GM12873 (cell line): ENCODE measurements around the gene PRR5L.
A peak's percentile ranks its signal among the peaks of the same experiment; 100 is the strongest.

Experiments used
- TF ChIP-seq, protein P1 (sequence below): IDR thresholded peaks from 2 replicates; pipeline ENCODE4 v1.5.1; 2012; ENCODE audit warnings: low read depth, mild to moderate bottlenecking, moderate library complexity, low read length, control low read depth; ENCODE audit not compliant: insufficient read depth; ENCODE audit errors: missing control alignments

PRR5L gene

DNA sequence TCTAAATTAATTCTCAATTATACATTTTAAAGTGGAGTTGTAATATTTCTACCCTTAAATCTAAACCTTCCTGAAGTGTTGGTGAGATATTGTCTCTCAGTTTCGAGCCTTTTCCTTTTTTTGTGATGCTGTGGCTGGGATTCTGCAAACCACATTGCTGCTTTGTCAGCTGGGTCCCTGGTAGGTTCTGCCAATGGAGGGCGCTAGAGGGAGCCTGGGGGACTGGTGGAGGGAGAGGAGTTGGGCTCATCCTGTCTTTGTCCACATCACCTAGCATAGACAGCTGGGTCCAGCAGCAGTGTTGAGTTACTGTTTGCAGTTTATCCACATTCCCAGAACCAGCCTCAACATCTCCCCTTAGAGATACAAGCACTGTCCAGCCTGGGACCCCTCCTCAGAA is 173.0 kb downstream of the PRR5L start:
- TF ChIP-seq, protein P1, sequence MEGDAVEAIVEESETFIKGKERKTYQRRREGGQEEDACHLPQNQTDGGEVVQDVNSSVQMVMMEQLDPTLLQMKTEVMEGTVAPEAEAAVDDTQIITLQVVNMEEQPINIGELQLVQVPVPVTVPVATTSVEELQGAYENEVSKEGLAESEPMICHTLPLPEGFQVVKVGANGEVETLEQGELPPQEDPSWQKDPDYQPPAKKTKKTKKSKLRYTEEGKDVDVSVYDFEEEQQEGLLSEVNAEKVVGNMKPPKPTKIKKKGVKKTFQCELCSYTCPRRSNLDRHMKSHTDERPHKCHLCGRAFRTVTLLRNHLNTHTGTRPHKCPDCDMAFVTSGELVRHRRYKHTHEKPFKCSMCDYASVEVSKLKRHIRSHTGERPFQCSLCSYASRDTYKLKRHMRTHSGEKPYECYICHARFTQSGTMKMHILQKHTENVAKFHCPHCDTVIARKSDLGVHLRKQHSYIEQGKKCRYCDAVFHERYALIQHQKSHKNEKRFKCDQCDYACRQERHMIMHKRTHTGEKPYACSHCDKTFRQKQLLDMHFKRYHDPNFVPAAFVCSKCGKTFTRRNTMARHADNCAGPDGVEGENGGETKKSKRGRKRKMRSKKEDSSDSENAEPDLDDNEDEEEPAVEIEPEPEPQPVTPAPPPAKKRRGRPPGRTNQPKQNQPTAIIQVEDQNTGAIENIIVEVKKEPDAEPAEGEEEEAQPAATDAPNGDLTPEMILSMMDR: peak; percentile 55

DNA sequence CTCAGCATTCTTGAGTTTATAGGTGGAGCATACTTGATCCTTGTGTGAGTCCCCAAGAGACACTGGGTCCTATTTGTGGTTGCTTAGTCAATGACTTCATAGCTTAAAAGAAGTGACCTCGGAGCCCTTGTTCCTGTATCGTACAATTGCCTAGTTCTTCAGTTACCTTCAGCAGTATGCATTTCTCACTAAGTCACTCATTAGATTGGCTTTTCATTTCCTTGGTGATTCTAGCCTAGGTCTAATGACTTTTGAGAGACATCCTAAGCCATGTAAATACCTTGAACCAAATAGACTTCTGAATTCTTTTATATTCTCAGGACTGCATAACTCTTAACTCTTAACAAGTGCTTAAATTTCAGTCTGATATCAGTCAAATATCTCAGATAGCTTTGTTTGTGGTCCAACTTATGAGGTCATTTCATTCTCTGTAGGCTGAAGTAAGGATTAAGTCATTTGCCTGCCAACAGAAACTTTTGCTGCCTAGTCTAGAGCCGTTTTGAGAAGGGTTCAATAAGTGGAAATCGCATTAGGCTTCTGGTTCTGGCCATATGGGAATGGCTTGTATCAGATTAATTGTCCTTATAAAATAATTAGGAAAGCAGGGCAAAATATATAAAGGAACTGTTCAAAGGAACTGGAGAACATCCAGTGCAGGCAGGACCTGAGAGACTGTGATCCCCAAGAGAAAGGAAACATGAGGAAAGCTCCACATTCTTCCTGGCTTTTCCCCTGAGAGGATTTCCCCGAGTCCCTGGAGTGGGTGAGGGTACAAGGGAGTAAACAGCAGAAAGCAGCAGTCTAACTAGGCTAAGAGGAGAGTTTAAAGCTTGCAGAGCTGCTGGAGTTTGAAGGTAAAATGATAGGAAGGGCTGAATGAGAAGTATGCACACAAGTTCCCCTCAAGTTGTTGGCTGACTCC is 174.1 kb downstream of the PRR5L start:
- TF ChIP-seq, protein P1: no peak

- TF ChIP-seq, protein P1: no peak
These were observed 175.5 kb downstream of the PRR5L start for GRCh38 chr11:36471577-36471976.

DNA sequence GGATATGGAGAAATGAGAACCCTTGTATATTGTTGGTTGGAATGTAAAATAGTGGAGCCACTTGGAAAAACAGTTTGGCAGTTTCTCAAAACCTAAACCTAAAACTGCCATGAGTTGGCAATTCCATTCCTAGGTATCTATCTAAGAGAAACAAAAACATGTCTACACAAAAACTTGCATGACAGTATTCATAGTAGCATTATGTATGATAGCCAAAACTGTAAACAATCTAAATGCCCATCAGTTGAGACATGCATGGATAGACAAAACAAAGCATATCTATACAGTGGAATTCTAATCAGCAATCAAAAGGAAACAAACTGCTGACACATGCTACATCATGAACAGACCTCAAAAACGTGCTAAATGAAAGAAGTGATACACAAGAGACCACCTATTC is 179.1 kb downstream of the PRR5L start:
- TF ChIP-seq, protein P1: no peak

DNA sequence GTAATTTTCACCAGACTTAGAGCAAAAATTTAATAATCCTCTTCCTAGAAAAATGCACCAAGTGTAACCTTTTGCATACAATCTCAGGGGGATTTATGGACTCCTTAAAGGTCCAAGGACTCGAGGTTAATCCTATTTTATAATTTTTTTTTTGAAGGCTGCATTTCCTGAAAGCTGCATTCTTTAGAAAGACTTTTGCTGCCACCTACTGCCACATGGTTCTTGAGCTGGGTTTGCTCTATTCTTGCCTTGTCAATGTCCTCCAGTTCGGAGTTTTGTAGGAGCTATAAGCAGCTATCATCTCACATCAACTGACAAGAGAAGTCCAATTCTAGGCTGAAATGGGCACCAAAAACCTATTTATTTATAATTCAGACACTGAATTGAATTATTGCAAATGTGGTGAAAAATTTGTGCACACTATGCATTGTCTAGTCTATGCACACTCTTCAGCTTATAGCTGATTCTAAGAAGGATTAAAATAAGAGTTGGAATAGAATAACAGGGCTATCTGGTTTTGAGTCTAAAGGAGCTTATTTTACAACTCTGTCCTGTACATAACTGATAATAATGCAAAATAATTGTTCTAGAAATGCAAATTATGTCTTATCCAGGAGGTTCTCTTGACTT is 182.7 kb downstream of the PRR5L start:
- TF ChIP-seq, protein P1: peak; percentile 53

- TF ChIP-seq, protein P1: no peak
These were observed 184.7 kb downstream of the PRR5L start for GRCh38 chr11:36480833-36481232.

- TF ChIP-seq, protein P1: no peak
These were observed 189.4 kb downstream of the PRR5L start for GRCh38 chr11:36485298-36486002.
